HEK293 (cell line): ENCODE measurements around the gene NPFF.

ENCODE experiments used
- ATF2 ChIP-seq: fragments of 450-650 bp; formaldehyde crosslinking; IDR thresholded peaks from 2 replicates; pipeline ENCODE4 v1.5.1; 2016; ENCODE audit warnings: missing biosample characterization, missing genetic modification characterization, low read depth
- BCL11B ChIP-seq: fragments of 450-650 bp; formaldehyde crosslinking; IDR thresholded peaks from 2 replicates; pipeline ENCODE4 v1.5.1; 2016; ENCODE audit warnings: low read depth, missing biosample characterization, missing genetic modification characterization
- CTCF ChIP-seq: fragments of 450-650 bp; formaldehyde crosslinking; IDR thresholded peaks from 2 replicates; pipeline ENCODE4 v1.5.1; 2016; ENCODE audit warnings: missing biosample characterization, missing genetic modification characterization
- INSM2 ChIP-seq: fragments of 450-650 bp; formaldehyde crosslinking; IDR thresholded peaks from 2 replicates; pipeline ENCODE4 v1.5.1; 2016; ENCODE audit warnings: missing biosample characterization, missing genetic modification characterization
- RBAK ChIP-seq: fragments of 450-650 bp; formaldehyde crosslinking; IDR thresholded peaks from 2 replicates; pipeline ENCODE4 v1.5.1; 2016; ENCODE audit warnings: missing biosample characterization, missing genetic modification characterization
- SP2 ChIP-seq: fragments of 450-650 bp; formaldehyde crosslinking; IDR thresholded peaks from 2 replicates; pipeline ENCODE4 v1.5.1; 2016; ENCODE audit warnings: missing biosample characterization, missing genetic modification characterization
- TCF7L2 ChIP-seq: IDR thresholded peaks from 2 replicates; pipeline ENCODE4 v1.6.1; 2011; ENCODE audit warnings: low read depth, mild to moderate bottlenecking, inconsistent platforms, low read length, moderate library complexity, borderline replicate concordance
- ZBTB49 ChIP-seq: fragments of 450-650 bp; formaldehyde crosslinking; IDR thresholded peaks from 2 replicates; pipeline ENCODE4 v1.5.1; 2016; ENCODE audit warnings: missing biosample characterization, missing genetic modification characterization, low read depth
- ZBTB8A ChIP-seq: fragments of 450-650 bp; formaldehyde crosslinking; IDR thresholded peaks from 2 replicates; pipeline ENCODE4 v1.5.1; 2016; ENCODE audit warnings: missing biosample characterization, missing genetic modification characterization
- ZNF175 ChIP-seq: fragments of 450-650 bp; formaldehyde crosslinking; IDR thresholded peaks from 2 replicates; pipeline ENCODE4 v1.5.1; 2016; ENCODE audit warnings: missing biosample characterization, missing genetic modification characterization
- ZNF350 ChIP-seq: fragments of 450-650 bp; formaldehyde crosslinking; IDR thresholded peaks from 2 replicates; pipeline ENCODE4 v1.5.0; 2017; ENCODE audit warnings: missing biosample characterization, mild to moderate bottlenecking, missing genetic modification characterization
- ZNF560 ChIP-seq: fragments of 450-650 bp; formaldehyde crosslinking; IDR thresholded peaks from 2 replicates; pipeline ENCODE4 v1.5.1; 2017; ENCODE audit warnings: missing biosample characterization, missing genetic modification characterization, borderline replicate concordance
- ZNF707 ChIP-seq: fragments of 450-650 bp; formaldehyde crosslinking; IDR thresholded peaks from 2 replicates; pipeline ENCODE4 v1.5.1; 2016; ENCODE audit warnings: missing biosample characterization, missing genetic modification characterization

- no peak for TF ChIP-seq CTCF (tag by site-specific recombination)
- TF ChIP-seq ZNF175 (tag by site-specific recombination) = no peak
- no peak for TF ChIP-seq TCF7L2
- TF ChIP-seq ZBTB49 (tag by site-specific recombination) = no peak
- no peak for TF ChIP-seq ZBTB8A (tag by site-specific recombination)
- TF ChIP-seq SP2 = no peak
- TF ChIP-seq ZNF707 (tag by site-specific recombination) = no peak
- no peak for TF ChIP-seq ZNF560 (tag by site-specific recombination)
- TF ChIP-seq RBAK = no peak
- no peak for TF ChIP-seq ZNF350 (tag by site-specific recombination)
- TF ChIP-seq ATF2 (tag by site-specific recombination) = no peak
- no peak for TF ChIP-seq BCL11B (tag by site-specific recombination)
- no peak for TF ChIP-seq INSM2 (tag by site-specific recombination)
Observed at GRCh38 chr12:53497461-53497860, 9.8 kb downstream of the NPFF start.
